ENCODE measurements around the gene MANSC1.

The MANSC1 gene

DNA sequence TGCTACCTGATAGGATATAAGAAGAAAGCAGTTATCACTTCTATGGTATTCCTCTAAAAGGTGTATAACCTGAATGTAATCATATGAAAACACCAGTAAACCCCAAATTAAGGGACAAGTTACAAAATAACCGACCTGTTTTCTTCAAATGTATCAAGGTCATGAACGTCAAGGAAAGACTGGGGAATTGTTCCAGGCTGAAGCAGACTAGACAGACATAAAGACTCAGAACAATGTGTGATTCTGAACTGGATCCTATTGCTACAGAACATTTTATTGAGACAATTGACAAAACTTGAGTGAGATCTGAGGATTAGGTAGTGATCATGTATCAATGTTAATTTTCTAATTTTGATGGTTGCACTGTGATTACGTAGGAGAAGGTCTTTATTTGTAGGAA, 67.8 kb downstream of the MANSC1 start:
- Histone ChIP-seq H3K4me3 (IDR thresholded peaks at IDR 0.05; ENCODE audit: insufficient read depth, low read depth, low read length) (no peak overlapping the region), H3K4me1 (ENCODE audit: low read depth, poor library complexity, severe bottlenecking) (no peaks in the 10 kb centered on the region), H2AFZ (ENCODE audit: low read depth) (no peak overlapping the region), H3K9ac (no peak overlapping the region), H3K36me3 (ENCODE audit: insufficient read depth) (no peaks in the 10 kb centered on the region), H3K27me3 (ENCODE audit: insufficient read depth, low read depth) (no peaks in the 10 kb centered on the region), H3K4me2 (no peak overlapping the region), H3K79me2 (ENCODE audit: insufficient read depth, low read depth) (no peaks in the 10 kb centered on the region), H4K20me1 (ENCODE audit: insufficient read depth) (no peaks in the 10 kb centered on the region), H3K27ac (no peak overlapping the region)
- TF ChIP-seq, protein P1, sequence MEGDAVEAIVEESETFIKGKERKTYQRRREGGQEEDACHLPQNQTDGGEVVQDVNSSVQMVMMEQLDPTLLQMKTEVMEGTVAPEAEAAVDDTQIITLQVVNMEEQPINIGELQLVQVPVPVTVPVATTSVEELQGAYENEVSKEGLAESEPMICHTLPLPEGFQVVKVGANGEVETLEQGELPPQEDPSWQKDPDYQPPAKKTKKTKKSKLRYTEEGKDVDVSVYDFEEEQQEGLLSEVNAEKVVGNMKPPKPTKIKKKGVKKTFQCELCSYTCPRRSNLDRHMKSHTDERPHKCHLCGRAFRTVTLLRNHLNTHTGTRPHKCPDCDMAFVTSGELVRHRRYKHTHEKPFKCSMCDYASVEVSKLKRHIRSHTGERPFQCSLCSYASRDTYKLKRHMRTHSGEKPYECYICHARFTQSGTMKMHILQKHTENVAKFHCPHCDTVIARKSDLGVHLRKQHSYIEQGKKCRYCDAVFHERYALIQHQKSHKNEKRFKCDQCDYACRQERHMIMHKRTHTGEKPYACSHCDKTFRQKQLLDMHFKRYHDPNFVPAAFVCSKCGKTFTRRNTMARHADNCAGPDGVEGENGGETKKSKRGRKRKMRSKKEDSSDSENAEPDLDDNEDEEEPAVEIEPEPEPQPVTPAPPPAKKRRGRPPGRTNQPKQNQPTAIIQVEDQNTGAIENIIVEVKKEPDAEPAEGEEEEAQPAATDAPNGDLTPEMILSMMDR (conservative IDR thresholded peaks at IDR 0.05; ENCODE audit: low read depth, low read length), result no peak

DNA sequence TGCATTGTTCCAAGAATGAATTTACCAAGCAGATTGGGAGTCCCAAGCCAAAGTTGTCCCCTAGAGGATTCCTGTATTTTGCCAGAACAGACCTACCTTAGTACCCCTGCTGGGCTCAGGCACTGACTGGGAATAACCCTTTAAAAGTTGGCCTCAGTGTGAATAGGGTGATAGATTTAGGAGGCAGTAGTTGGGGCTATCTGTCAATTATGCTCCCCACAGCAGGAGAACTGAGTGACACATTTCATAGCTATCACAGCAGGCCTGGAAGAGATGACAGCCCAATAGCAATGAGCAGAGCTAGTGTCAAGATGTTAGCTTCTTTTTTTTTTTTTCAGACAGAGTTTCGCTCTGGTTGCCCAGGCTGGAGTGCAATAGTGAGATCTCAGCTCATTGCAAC, 68.9 kb downstream of the MANSC1 start:
- H3K4me1 ChIP-seq (ENCODE audit: low read depth, poor library complexity, severe bottlenecking), result no peaks in the 10 kb centered on the region
- no peak overlapping the region for H3K4me3 ChIP-seq (IDR thresholded peaks at IDR 0.05; ENCODE audit: insufficient read depth, low read depth, low read length)
- H3K4me2 ChIP-seq, result no peak overlapping the region
- H3K79me2 ChIP-seq (ENCODE audit: insufficient read depth, low read depth), result no peaks in the 10 kb centered on the region
- TF ChIP-seq, protein P1 (conservative IDR thresholded peaks at IDR 0.05; ENCODE audit: low read depth, low read length), result no peak
- H2AFZ ChIP-seq (ENCODE audit: low read depth), result no peak overlapping the region
- no peak overlapping the region for H3K9ac ChIP-seq
- no peak overlapping the region for H3K27ac ChIP-seq
- no peaks in the 10 kb centered on the region for H3K27me3 ChIP-seq (ENCODE audit: insufficient read depth, low read depth)
- H4K20me1 ChIP-seq (ENCODE audit: insufficient read depth), result no peaks in the 10 kb centered on the region
- H3K36me3 ChIP-seq (ENCODE audit: insufficient read depth), result no peaks in the 10 kb centered on the region

DNA sequence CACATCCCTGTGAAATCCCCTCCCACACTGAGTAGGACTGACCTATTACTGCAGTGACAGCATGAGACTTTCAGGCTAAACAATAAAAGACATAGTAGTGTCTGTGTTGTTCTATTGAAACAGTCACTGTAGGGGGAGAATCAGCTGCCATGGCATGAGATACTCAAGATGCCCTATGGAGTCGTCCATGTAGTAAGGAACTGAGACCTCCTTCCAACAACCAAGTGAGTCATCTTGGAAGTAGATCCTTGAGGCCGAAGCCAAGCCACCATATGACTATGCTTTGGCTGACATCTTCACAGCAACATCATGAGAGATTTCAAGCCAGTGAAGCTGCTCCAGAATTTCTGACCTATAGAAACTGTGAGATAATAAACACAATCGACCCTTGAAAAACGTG, 71.1 kb downstream of the MANSC1 start:
- Histone ChIP-seq H3K27me3 (ENCODE audit: insufficient read depth, low read depth) (no peaks in the 10 kb centered on the region), H3K79me2 (ENCODE audit: insufficient read depth, low read depth) (no peaks in the 10 kb centered on the region), H3K9ac (no peak overlapping the region), H2AFZ (ENCODE audit: low read depth) (no peak overlapping the region), H4K20me1 (ENCODE audit: insufficient read depth) (no peaks in the 10 kb centered on the region), H3K27ac (no peak overlapping the region), H3K36me3 (ENCODE audit: insufficient read depth) (no peaks in the 10 kb centered on the region), H3K4me1 (ENCODE audit: low read depth, poor library complexity, severe bottlenecking) (no peaks in the 10 kb centered on the region), H3K4me3 (IDR thresholded peaks at IDR 0.05; ENCODE audit: insufficient read depth, low read depth, low read length) (no peak overlapping the region), H3K4me2 (no peak overlapping the region)
- TF ChIP-seq, protein P1 (conservative IDR thresholded peaks at IDR 0.05; ENCODE audit: low read depth, low read length), result no peak

All from KMS-11 (cell line).